ENCODE data around the gene SOWAHA.

SOWAHA gene

DNA sequence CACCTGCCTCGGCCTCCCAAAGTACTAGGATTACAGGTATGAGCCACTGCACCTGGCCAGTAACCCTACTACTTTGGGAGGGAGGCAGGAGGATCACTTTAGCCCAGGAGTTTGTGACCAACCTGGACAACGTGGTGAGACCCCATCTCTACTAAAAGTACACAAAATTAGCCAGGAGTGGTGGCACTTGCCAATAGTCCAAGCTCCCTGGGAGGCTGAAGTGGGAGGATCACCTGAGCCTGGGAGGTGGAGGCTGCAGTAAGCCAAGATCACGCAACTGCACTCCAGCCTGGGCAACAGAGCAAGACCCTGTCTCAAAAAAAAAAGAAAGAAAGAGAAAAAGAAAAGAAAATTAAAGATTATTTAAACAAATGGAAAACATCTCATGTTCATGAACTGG, 42.9 kb downstream of the SOWAHA start:
- DNase-seq, result no peak

DNA sequence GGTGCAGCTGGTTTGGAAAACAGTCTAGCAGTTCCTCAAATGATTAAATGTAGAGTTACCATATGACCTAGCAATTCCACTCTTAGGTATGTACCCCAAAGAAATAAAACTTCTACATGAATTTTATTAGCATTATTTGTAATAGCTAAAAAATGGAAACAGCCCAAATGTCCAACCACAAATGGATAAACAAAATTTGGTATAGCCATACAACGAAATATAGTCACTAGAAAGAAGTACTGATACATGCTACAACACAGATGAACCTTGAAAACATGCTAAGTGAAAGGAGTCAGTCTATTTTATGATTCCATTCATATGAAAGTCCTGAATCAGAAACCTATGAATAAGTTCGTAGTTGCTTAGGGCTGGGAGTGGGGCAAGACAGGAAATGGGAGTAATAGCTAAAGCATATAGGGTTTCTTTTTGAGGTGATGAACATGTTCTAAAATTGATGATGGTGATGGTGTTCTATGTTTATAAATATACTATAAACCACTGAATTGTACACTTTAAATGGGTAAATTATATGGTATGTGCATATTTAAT, 46.9 kb downstream of the SOWAHA start:
- DNase-seq, result no peak

DNA sequence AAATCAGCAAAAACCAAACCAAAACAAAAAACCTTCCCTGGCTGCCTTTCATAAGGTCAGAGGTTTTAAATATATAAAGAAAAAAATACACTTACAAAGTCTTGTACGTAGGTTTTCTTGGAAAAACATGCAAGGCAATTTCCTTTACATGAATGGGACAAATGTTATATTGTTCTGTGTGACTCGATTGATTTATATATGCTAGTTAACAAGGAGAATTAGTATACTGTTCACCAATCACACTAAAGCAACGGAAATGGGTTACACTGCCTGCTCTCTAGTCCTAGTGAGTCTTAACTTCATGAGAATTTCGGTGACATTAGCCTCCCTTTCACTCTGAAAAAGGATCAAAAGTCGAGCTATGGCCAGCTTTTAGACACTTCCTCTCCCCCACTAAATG, 47.6 kb downstream of the SOWAHA start:
- DNase-seq, result no peak

DNA sequence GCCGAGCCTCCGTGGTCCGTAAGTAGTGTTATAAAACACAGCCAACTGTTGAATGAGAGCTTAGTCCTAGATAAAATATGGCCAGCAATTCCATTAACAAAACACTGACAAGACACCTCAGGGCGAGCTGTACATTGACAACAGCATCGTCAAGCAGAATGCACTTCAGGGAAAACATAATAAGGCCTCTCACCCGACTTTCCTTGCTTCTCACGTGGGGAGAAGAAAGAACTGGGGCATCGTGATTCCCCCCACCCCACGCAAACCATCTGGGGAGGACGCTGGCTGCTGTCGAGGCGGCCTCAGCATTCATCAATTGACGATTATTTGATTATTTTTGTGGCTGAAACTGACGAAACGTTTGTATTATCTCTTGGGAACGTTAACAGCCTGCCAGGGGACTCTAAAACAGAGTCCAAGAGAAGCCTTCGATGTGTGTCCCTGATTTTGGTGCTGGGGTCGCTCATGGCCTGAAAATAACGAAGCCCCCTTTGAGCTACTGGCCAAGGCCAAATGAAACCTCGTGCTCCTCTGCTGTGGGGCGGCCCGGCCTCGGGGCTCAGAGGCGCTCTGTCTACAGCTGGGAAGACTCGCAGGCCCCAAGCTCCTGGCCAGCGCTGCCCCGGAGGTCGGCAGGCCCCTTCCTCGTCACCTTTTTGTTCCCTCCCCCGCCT, 52.7 kb downstream of the SOWAHA start:
- DNase-seq, result no peak

Measured in activated CD4-positive, alpha-beta T cell treated with anti-CD3 and anti-CD28 coated beads for 48 hours (primary cell).